SU-DHL-6 (cell line): ENCODE results near the gene FXYD1.

Experiments used
- H2AFZ ChIP-seq: fragments of 200-600 bp; sonication (generic); 2 replicates; pipeline ENCODE4 v1.6.1; 2014; ENCODE audit warnings: low read depth, mild to moderate bottlenecking, moderate library complexity, mixed read lengths, antibody characterized with exemption, low read length; ENCODE audit not compliant: severe bottlenecking
- H3F3A ChIP-seq: fragments of 200-600 bp; shearing (Covaris generic); 2 replicates; pipeline ENCODE4 v1.6.0; 2016; ENCODE audit warnings: antibody characterized with exemption, mild to moderate bottlenecking; ENCODE audit not compliant: insufficient read depth
- H3K27ac ChIP-seq: fragments of 200-600 bp; sonication (generic); 2 replicates; pipeline ENCODE4 v1.5.1; 2016; ENCODE audit warnings: low read depth, mild to moderate bottlenecking, low read length, moderate library complexity, mixed read lengths
- H3K27me3 ChIP-seq: fragments of 200-600 bp; sonication (generic), shearing (Covaris generic); 2 replicates; pipeline ENCODE4 v1.6.0; 2014; ENCODE audit warnings: mild to moderate bottlenecking, low read length
- H3K36me3 ChIP-seq: fragments of 200-600 bp; sonication (generic); 2 replicates; pipeline ENCODE4 v1.6.1; 2014; ENCODE audit warnings: mild to moderate bottlenecking, low read length, mixed read lengths
- H3K4me2 ChIP-seq: fragments of 300-600, 200-600 bp; shearing (Covaris generic), sonication (generic); 2 replicates; pipeline ENCODE4 v1.6.0; 2014; ENCODE audit warnings: low read length, low read depth, mild to moderate bottlenecking; ENCODE audit not compliant: poor library complexity, severe bottlenecking
- H3K4me3 ChIP-seq: fragments of 200-600 bp; sonication (generic); 2 replicates; pipeline ENCODE4 v1.5.1; 2014; ENCODE audit warnings: antibody characterized with exemption, low read length, mild to moderate bottlenecking, mixed read lengths; ENCODE audit not compliant: insufficient read depth, poor library complexity, severe bottlenecking
- H3K79me2 ChIP-seq: fragments of 200-600 bp; sonication (generic); 2 replicates; pipeline ENCODE4 v1.6.1; 2014; ENCODE audit warnings: mild to moderate bottlenecking, low read length, moderate library complexity; ENCODE audit not compliant: insufficient read depth
- H3K9ac ChIP-seq: fragments of 200-600 bp; sonication (generic); 2 replicates; pipeline ENCODE4 v1.7.0; 2014; ENCODE audit warnings: mild to moderate bottlenecking, low read length
- H3K9me2 ChIP-seq: fragments of 200-600 bp; sonication (generic); replicated peaks from 2 replicates; pipeline ENCODE4 v1.6.1; 2014; ENCODE audit warnings: low read length; ENCODE audit not compliant: insufficient read depth
- H3K9me3 ChIP-seq: fragments of 200-600 bp; sonication (generic); 2 replicates; pipeline ENCODE4 v1.6.1; 2014; ENCODE audit warnings: low read length, mixed read lengths; ENCODE audit not compliant: insufficient read depth
- H4K20me1 ChIP-seq: fragments of 200-600 bp; sonication (generic); 2 replicates; pipeline ENCODE4 v1.6.1; 2014; ENCODE audit warnings: low read depth, mild to moderate bottlenecking, antibody characterized with exemption, low read length, moderate library complexity, mixed read lengths
- CTCF ChIP-seq: fragments of 200-600 bp; sonication (generic); IDR thresholded peaks from one replicate; pipeline ENCODE4 v1.5.1; 2017; ENCODE audit warnings: antibody characterized with exemption, mild to moderate bottlenecking, low read length, moderate library complexity; ENCODE audit not compliant: insufficient read depth, poor library complexity, severe bottlenecking
- EZH2phosphoT487 ChIP-seq: fragments of 200-600 bp; sonication (generic), shearing (Covaris generic); conservative IDR thresholded peaks from 2 replicates; pipeline ENCODE4 v1.6.1; 2018; ENCODE audit warnings: mild to moderate bottlenecking, antibody characterized with exemption, low read length, moderate library complexity, mixed read lengths

FXYD1 gene

GRCh38 chr19:35112995-35113688 is 25.5 kb upstream of the FXYD1 start:
- Histone ChIP-seq H3K36me3 (no peaks in the 10 kb centered on the region), H4K20me1 (no peaks in the 10 kb centered on the region), H2AFZ (no peak overlapping the region), H3K4me3 (no peak overlapping the region), H3K27ac (no peak overlapping the region), H3F3A (no peaks in the 10 kb centered on the region), H3K79me2 (no peaks in the 10 kb centered on the region), H3K9me3 (no peaks in the 10 kb centered on the region), H3K4me2 (no peak overlapping the region), H3K27me3 (no peaks in the 10 kb centered on the region), H3K9ac (no peak overlapping the region), H3K9me2 (no peaks in the 10 kb centered on the region)
- no peak for TF ChIP-seq EZH2phosphoT487
- no peak for TF ChIP-seq CTCF

GRCh38 chr19:35114353-35115176 is 24.1 kb upstream of the FXYD1 start:
- H3K9ac ChIP-seq = no peak overlapping the region

GRCh38 chr19:35115177-35115951 is 23.3 kb upstream of the FXYD1 start, which contains the start of gene FXYD3:
Gene FXYD3 (plus strand): TSS chr19:35115823. CDS start chr19:35119377, 3,554 bp downstream.
- H3K4me3 ChIP-seq = no peak within 1 kb of the TSS
- no peaks in the 10 kb centered on the region for H4K20me1 ChIP-seq
- H3K9me3 ChIP-seq = no peaks in the 10 kb centered on the region
- H3K27ac ChIP-seq = no peak within 1 kb of the TSS
- H3K27me3 ChIP-seq = no peaks in the 10 kb centered on the region
- H3K36me3 ChIP-seq = no peaks in the 10 kb centered on the region
- H3K79me2 ChIP-seq = no peaks in the 10 kb centered on the region
- H2AFZ ChIP-seq = peak within 1 kb of the TSS; percentile 34
- TF ChIP-seq CTCF = no peak
- no peak for TF ChIP-seq EZH2phosphoT487
- peak within 1 kb of the TSS; percentile 34 for H3K4me2 ChIP-seq
- H3K9me2 ChIP-seq = no peaks in the 10 kb centered on the region
- no peaks in the 10 kb centered on the region for H3F3A ChIP-seq
- H3K9ac ChIP-seq = no peak within 1 kb of the TSS

More at GRCh38 chr19:35114353-35115176, 24.1 kb upstream of the FXYD1 start:
- H3K27me3 ChIP-seq = no peaks in the 10 kb centered on the region
- H4K20me1 ChIP-seq = no peaks in the 10 kb centered on the region
- no peak overlapping the region for H3K27ac ChIP-seq
- H2AFZ ChIP-seq = peak overlapping the region; percentile 34
- H3K9me3 ChIP-seq = no peaks in the 10 kb centered on the region
- no peak for TF ChIP-seq EZH2phosphoT487
- TF ChIP-seq CTCF = peak; percentile 97
- no peaks in the 10 kb centered on the region for H3F3A ChIP-seq
- no peak overlapping the region for H3K4me3 ChIP-seq
- no peaks in the 10 kb centered on the region for H3K36me3 ChIP-seq
- H3K4me2 ChIP-seq = peak overlapping the region; percentile 34
- no peaks in the 10 kb centered on the region for H3K9me2 ChIP-seq
- H3K79me2 ChIP-seq = no peaks in the 10 kb centered on the region
